Left lung (tissue), 10 donors: Measurements from ENCODE around the gene LAPTM5. TPM values are rescaled to one million over a fixed set of nuclear protein-coding genes. Genes with fewer than 3 reads are reported as not detected.

Experiments
- ATAC-seq: fragments of 200-7000 bp; cut with Tn5 transposase; one replicate; pipeline ENCODE4 v1.9.1; 2020; ENCODE audit warnings: moderate library complexity
- DNase-seq, 4 donors: peaks; one replicate each; pipeline ENCODE4 v3.0.0-alpha.2; 2013 to 2020
- H3K27ac ChIP-seq, 2 donors: fragments of 200-600 bp; sonication (generic) in 1 of 2; one replicate each; pipeline versions ENCODE4 v1.5.0 to v1.8.0; 2020 to 2021
- H3K27me3 ChIP-seq, 2 donors: fragments of 200-600 bp; sonication (generic) in 1 of 2; one replicate each; pipeline versions ENCODE4 v1.5.0 to v1.8.0; 2020 to 2021
- H3K36me3 ChIP-seq, 2 donors: fragments of 200-600 bp; sonication (generic) in 1 of 2; one replicate each; pipeline versions ENCODE4 v1.5.0 to v1.8.0; 2020 to 2021
- H3K4me1 ChIP-seq, 2 donors: fragments of 200-600 bp; one replicate each; pipeline ENCODE4 v1.8.0; 2021
- H3K4me3 ChIP-seq, 2 donors: fragments of 200-600 bp; sonication (generic) in 1 of 2; one replicate each; pipeline versions ENCODE4 v1.5.0 to v1.8.0; 2020 to 2021; ENCODE audit warnings: mild to moderate bottlenecking in 1 of 2
- H3K9me3 ChIP-seq, 2 donors: fragments of 200-600 bp; sonication (generic) in 1 of 2; one replicate each; pipeline versions ENCODE4 v1.5.0 to v1.8.0; 2020 to 2021
- CTCF ChIP-seq, 2 donors: fragments of 200-600 bp; sonication (generic) in 1 of 2; IDR thresholded peaks; one replicate each; pipeline versions ENCODE4 v1.5.0 to v1.8.0; 2021; ENCODE audit warnings: antibody characterized with exemption in 2 of 2
- intact Hi-C, 2 donors: fragments of 100-400 bp; cut with DNase I; formaldehyde crosslinking; loops; one replicate each; pipeline versions ENCODE4 v1.11.2 to v1.14.2; 2022
- polyA plus RNA-seq, 6 donors: library from polyadenylated mRNA; unstranded; fragments of 120-200 nt; gene quantifications; one replicate each; pipeline ENCODE4 v1.2.1, GENCODE V29; 2013; ENCODE audit not compliant: insufficient read length in 6 of 6
- total RNA-seq, 2 donors: library from RNA; stranded (reverse); fragmentation: NEBNext Ultra II Directional; extraction: Animal tissue kit (Norgen Biotek cat#: 25700); gene quantifications; one replicate each; pipeline ENCODE4 v1.2.1, GENCODE V29; 2021
- donor health status: DM: no; HTN: yes; CAD: no.
- donor health status: DM: no; HTN: no; CAD: no.

Gene LAPTM5
- total and polyA plus RNA-seq, 8 donors: 23.0 to 513 (median 29.5) TPM

- TF ChIP-seq CTCF (IDR thresholded peaks at IDR 0.05): no peak
- H3K36me3 ChIP-seq: peaks cover 0 to 46% of the 10 kb centered on the region in 2 donors
- no peaks in the 10 kb centered on the region for H3K27me3 ChIP-seq
- H3K4me3 ChIP-seq: no peak overlapping the region
- no peak for ATAC-seq
- H3K27ac ChIP-seq: no peak overlapping the region
- H3K9me3 ChIP-seq: no peaks in the 10 kb centered on the region
- no peak for DNase-seq
- intact Hi-C loops: no loop called here
- H3K4me1 ChIP-seq: peaks cover 0 to 15% of the 10 kb centered on the region in 2 donors
These were observed 25.7 kb downstream of the LAPTM5 start for GRCh38 chr1:30731806-30732276.

DNA sequence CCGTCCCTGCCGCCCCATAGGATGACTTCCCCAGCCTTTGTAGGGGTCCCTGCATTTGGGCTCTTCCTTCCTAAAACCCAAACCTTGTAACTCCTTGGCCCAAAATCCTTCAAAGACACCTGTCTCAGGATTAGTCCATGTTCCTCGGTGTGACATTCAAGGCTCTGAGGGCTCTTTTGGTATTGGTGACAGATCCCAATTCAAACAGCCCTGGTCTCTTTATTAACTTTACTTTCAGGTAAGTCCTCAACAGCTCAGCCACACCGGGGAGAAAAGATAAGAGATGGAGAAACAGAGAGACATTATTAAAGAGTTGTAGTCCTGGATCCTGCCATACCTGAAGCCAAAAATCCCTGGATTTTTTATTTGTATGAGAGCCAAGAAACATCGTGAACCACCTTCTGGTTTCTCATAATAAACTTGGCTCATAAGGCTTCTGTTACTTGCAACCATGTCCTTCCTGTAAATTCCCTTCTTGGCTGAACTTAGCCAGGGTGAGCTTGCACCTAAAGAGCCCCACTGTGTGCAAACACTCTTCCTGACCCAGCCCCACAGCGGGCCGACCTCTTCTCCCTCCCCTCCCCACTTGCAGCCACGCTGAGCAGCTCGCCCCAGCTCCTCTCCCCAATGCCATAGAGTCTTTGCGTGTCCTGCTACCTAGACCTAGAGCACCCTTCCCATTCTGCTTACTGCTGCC lies 26.3 kb downstream of the LAPTM5 start:
- no peaks in the 10 kb centered on the region for H3K9me3 ChIP-seq
- H3K36me3 ChIP-seq: peaks cover 0 to 43% of the 10 kb centered on the region in 2 donors
- no peaks in the 10 kb centered on the region for H3K27me3 ChIP-seq
- H3K4me3 ChIP-seq: no peak overlapping the region
- intact Hi-C loops: no loop called here
- no peak overlapping the region for H3K27ac ChIP-seq
- DNase-seq: no peak
- ATAC-seq: no peak
- peaks cover 0 to 15% of the 10 kb centered on the region in 2 donors for H3K4me1 ChIP-seq
- TF ChIP-seq CTCF (IDR thresholded peaks at IDR 0.05): no peak

DNA sequence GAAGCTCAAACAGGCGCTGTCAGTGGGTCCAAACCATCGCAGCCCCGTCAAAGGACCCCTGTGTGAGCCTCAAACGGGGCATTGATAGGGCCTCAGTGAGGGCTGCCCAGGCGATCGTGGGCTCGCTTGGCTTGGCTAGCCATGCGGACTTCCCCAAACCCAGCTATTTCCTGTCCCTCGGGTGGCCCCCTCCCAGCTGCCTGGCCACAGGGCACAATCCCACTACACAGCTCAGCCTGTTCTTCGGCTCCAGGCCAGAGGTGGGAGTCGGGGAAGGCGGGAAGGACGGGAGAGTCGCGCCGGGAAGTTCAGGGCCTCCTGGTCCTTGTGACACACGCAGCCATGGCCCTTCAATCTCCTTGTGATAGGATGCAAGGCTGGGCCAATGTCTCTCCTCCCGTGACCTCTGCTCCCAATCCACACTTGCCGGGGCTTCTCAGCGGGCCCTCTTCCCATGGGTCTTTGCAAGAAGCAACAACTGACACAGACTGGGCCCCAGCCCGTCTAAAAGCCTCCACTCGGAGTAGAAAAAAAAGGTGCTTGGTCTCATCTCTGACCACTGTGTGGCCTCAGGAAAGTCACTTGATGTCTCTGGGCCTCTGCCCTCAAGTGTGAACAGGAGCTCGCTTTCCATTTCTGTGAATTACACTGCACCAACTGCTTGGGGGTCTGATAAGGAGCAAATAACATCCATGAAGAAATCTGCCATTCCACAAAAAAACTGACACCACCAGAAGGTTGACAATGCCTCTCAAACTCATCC lies 27.0 kb downstream of the LAPTM5 start:
- TF ChIP-seq CTCF (IDR thresholded peaks at IDR 0.05): no peak
- ATAC-seq (no peak), DNase-seq (no peak)
- Histone ChIP-seq H3K4me1 (peaks cover 0 to 14% of the 10 kb centered on the region in 2 donors), H3K36me3 (peaks cover 0 to 38% of the 10 kb centered on the region in 2 donors), H3K27ac (no peak overlapping the region), H3K4me3 (no peak overlapping the region), H3K27me3 (no peaks in the 10 kb centered on the region), H3K9me3 (no peaks in the 10 kb centered on the region)
- intact Hi-C loops: no loop called here

GRCh38 chr1:30729901-30730300 lies 27.7 kb downstream of the LAPTM5 start:
- ATAC-seq (no peak), DNase-seq (no peak)
- H3K27me3 ChIP-seq: no peaks in the 10 kb centered on the region
- intact Hi-C loops: loop anchor here in 1 of 2 donors (10.0 kb wide), 1 partner anchor 45 kb away; no protein-coding TSS in a partner anchor
- no peak overlapping the region for H3K4me3 ChIP-seq
- H3K27ac ChIP-seq: no peak overlapping the region
- H3K36me3 ChIP-seq: peaks cover 0 to 31% of the 10 kb centered on the region in 2 donors
- no peak for TF ChIP-seq CTCF (IDR thresholded peaks at IDR 0.05)
- H3K4me1 ChIP-seq: peaks cover 0 to 8% of the 10 kb centered on the region in 2 donors
- no peaks in the 10 kb centered on the region for H3K9me3 ChIP-seq
